GM21526 (cell line): ENCODE results near the gene NFIB.

Experiments
- ATAC-seq: cut with Tn5 transposase; IDR thresholded peaks from one replicate; pipeline ENCODE4 v1.9.1; 2021; ENCODE audit warnings: moderate library complexity; ENCODE audit not compliant: unreplicated experiment, low FRiP score

The NFIB gene

DNA sequence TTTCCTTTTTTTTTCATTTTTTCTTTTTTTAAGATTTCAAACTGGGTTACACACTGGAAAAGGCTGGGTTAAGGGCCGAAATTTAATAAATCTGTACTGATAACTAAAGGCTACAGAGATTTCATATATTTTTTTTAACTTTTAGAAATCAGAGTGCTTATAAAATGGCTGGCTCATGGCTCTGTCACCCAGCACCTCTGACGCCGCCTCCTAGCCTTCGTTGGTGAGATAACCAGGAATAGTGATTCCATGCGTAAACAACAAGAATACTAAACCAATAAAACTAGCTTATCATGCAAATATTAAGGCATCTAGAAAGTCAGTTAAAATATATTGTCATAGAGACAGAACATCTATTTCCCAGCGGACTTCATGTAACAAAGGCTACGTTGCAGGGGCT, 226.4 kb downstream of the NFIB start:
- ATAC-seq: no peak

- no peak for ATAC-seq
Observed at GRCh38 chr9:14086495-14086894, 227.4 kb downstream of the NFIB start.

- ATAC-seq: no peak
Observed at GRCh38 chr9:14085810-14086209, 228.1 kb downstream of the NFIB start.

- no peak for ATAC-seq
Observed at GRCh38 chr9:14084867-14085266, 229.1 kb downstream of the NFIB start.

GRCh38 chr9:14083366-14083765, 230.6 kb downstream of the NFIB start:
- ATAC-seq: no peak

GRCh38 chr9:14082732-14083131, 231.2 kb downstream of the NFIB start:
- ATAC-seq: no peak

GRCh38 chr9:14081745-14082144, 232.2 kb downstream of the NFIB start:
- ATAC-seq: no peak

DNA sequence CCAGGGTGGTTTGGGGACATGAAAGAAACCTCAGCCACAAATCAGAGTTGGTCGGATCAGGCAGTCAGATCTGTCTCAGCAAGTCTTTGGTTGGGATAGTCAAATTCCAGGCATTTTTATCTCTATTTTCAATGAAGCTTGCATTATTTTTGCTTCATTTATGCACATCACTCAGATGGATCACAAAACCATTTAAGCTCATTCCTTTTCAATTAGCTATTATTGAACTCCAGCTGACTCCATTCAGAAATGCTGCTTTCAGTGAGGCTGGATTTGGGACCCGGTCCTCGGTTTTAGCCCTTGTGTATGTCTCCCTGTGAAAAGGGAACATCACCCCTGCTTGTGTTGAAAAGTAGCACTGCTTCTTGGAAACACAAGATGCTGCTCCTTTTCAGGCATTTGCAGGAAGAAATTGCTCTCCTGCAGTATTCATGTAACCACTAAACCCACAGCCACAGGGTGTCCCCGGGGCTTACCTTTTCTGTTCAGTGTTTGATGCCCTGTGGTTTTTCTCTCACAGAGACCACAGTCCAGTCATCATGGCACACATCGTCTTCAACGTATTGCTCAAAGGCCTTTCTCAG, 232.9 kb downstream of the NFIB start:
- ATAC-seq: no peak

DNA sequence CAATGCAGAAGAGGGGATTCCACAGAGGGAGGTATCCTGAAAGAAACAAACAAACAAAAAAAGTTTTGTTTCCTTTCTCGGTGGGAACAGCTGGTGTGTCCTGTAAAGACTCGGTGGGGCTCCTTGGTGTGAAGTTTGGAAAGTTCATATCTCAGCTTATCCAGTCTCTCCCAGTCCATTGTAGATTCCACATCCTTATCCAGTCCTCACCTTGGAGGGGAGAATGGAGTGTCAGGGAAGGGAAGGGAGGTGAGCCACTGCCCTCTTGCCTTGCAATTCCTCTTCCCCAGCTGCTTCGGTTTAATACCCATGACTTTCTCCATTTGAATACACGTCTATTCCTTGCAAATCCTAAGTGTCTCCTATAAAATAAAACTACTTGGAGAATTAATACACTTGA, 234.5 kb downstream of the NFIB start:
- ATAC-seq: no peak

DNA sequence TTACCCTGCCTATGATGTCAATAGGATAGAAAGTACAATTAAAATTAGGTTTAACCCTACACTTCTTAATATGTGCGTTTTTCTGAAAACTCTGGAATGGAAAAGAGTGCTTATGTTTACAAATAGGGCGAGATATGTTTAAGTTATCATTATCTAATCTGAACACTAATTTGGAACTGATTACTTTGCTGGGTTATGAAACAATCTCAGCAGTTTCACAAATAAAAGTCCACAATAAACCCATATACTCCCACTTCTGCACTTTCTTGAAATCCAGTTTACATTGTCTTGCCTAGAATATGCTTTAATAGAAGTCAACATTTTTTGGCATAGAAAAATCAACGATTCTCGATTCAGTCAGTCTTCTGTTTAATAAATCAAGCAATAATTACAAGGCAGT, 236.3 kb downstream of the NFIB start:
- ATAC-seq: no peak

- ATAC-seq: no peak
Observed at GRCh38 chr9:14075218-14075617, 238.7 kb downstream of the NFIB start.

DNA sequence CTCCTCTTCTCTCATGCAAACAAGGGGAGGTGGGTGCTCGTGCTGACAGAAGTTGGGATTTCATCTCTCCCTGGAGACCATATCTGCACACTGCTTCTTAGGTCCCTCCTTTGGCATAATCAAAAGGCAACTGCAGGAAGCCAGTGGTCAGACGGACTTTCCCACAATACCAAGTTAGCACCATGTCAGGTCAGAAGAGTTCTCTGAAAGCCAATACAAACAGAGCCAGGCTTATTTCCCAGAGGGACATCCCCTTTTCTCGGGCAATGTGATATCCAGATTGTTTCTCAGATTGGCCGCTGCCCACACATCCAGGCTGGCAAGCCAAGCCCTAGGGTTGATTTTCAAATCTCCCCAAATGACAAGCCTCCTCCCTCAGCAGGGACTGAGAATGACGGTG, 241.1 kb downstream of the NFIB start:
- ATAC-seq: no peak

GRCh38 chr9:14071484-14071883, 242.5 kb downstream of the NFIB start:
- ATAC-seq: no peak

DNA sequence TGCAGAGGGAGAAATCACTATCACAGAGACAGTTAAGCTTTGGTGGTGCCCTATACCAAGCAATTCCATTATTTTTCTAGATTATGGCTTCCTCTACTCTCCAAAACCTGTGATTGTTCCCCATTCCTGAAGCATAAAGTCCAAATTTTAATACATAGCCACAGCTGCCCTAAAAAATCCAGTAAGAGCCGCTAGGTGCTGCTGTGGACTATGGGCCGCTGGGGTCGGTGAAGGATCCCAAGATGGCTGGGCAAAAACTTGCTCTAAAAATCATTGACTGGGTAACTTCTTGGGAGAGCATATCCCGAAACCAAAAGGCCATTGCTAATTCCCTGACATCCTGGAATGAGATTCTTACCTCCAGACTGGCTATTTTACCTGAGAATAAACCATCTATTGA, 245.3 kb downstream of the NFIB start:
- ATAC-seq: no peak

DNA sequence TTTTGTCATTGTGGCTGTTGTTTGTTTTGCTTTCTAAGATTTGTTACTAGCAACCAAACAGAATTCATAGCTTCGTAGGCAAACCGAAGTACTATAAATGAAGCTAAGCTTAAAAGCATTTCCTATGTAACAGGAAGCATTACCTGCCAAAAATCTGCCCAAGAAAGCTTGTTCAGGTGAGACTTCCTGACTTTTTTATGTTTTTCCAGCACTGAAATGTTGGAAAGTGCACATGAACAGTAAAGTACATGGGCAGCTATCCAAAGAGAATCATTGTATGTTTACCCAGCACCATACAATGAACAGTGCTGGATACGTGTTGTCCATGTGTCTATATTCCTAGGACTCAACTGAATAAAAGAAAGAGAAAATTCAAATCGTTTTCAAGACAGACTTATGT, 247.1 kb downstream of the NFIB start:
- ATAC-seq: no peak

DNA sequence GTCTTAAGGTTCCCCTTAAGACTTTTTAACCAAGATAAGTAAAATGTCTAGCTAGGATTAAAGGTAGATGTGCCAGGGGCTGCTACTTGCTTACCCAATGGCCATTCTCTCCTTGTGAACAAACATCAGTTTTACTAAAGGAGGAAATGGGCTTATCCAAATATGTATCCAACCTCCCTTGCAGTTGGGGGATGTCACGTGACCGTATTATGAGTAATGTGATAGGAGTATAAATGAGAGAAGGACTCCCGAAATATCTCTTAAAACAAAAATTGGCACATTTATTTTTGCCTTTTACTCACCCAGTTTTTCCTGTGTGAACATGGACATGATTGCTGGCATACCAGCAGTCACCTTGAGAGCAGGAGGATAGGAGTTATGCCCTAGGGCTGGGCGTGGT, 247.9 kb downstream of the NFIB start:
- ATAC-seq: no peak

DNA sequence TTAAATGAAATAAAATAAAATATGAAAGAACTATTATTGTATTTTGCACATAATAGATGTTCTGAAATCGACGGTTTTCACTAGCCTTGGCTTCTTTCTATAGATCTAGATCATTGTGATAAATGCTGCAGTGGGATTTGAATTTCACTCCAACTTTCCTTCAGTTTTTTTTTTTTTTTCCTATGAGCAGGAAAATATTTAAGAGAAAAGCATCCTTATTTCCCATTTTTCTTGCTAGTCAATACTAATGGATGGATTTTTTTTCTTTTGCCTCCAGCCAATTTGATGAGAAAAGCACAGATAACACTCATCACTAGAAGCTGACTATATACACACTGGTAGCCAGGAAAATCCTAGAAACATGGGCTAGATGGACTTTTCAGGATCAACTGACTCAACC, 249.0 kb downstream of the NFIB start:
- no peak for ATAC-seq

GRCh38 chr9:14063756-14064155, 250.2 kb downstream of the NFIB start:
- ATAC-seq: no peak

DNA sequence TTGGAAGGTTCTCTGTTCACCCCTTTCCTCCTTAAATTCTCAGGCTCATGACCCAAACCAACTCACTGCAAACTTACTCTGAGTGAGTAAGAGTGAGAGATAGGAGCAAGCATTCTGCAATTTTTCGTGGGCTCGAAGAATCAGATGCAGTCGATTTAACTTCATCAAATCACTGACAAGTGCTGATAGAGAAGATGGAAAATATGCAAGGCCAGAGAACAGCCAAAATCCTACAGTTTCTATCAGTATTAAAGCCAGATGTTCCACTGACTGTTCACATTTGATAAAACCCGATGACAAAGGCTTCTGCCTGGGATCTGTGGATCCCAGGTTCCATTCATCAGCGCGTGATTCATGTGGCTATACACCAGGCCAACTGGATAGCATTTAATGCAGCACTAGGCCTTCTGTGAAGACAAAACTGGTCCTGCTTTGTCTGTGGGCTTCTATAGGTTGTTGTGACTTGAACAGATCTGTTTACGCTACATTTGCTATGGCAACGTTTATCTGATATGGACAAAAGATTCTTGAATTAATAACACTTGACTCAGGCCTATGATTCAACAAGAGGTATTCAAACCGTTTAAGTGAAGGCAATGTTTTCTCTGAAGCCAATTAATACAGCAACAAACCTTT, 251.2 kb downstream of the NFIB start:
- ATAC-seq: no peak

DNA sequence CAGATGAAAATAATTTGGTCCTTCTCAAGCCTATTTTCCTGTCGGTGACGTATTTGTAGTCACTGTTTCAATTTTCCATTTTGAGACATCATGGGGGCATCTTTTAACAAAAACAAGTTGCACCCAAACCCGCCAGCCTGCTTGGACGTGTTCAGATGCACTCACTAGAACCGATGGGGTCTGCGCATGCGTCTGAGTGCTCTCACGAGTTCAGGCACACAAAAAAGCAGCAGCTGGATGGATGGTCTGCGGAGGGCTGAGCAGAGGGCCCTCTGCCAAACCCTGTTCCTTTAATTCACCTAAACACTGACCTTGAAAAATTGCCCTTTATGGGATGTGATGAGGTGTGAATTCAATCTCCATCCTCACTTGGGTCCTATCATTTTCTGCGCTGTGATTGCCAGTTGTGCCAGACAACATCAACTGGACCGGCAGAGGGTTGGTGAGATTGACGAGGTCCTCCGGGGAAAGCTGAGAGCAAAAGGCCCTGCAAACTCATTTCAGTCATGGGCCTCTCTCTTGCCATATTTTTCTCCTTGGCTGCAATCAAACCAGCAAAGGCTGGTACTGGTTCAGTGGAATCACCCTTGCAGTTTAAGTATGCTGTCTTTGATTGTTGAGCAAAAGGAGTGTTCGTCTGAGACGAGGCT, 251.9 kb downstream of the NFIB start:
- no peak for ATAC-seq

GRCh38 chr9:14058325-14058688, 255.6 kb downstream of the NFIB start:
- no peak for ATAC-seq
